ENCODE results near the gene SH3D19. TPM values are rescaled to one million over a fixed set of nuclear protein-coding genes. Genes with fewer than 3 reads are reported as not detected.

The SH3D19 gene
- total and polyA plus RNA-seq, 12 donors, result 32.4 to 175 (median 116) TPM

- H3K27me3 ChIP-seq, result no peaks in the 10 kb centered on the region
- H3K4me1 ChIP-seq, result peaks cover 0 to 57% (median 34%) of the 10 kb centered on the region in 9 donors
- WGBS, 2 donors, result 91 to 94% methylated on average over 5 of the region's 5 CpGs
- ATAC-seq (peak in 5 of 8 donors; percentile 14 to 20 (median 15)), DNase-seq (no peak)
- H3K27ac ChIP-seq, result peak overlapping the region in 4 of 10 donors; percentile 43 to 84 (median 66)
- intact Hi-C loops (cut with DNase I), result no loop called here
- no peak for TF ChIP-seq CTCF (IDR thresholded peaks at IDR 0.05)
- H3K4me3 ChIP-seq, result no peak overlapping the region
- H3K36me3 ChIP-seq, result peaks cover 0 to 7% (median 0%) of the 10 kb centered on the region in 9 donors
- H3K9me3 ChIP-seq, result peaks cover 0 to 10% (median 0%) of the 10 kb centered on the region in 11 donors
Measured at GRCh38 chr4:151294833-151295496, 30.4 kb downstream of the SH3D19 start.

GRCh38 chr4:151292038-151292437, 33.4 kb downstream of the SH3D19 start:
- no peaks in the 10 kb centered on the region for H3K27me3 ChIP-seq
- peaks cover 0 to 57% (median 27%) of the 10 kb centered on the region in 9 donors for H3K4me1 ChIP-seq
- peaks cover 0 to 8% (median 0%) of the 10 kb centered on the region in 9 donors for H3K36me3 ChIP-seq
- peaks cover 0 to 10% (median 0%) of the 10 kb centered on the region in 11 donors for H3K9me3 ChIP-seq
- 94 to 100% methylated on average over 2 of the region's 2 CpGs for WGBS, 2 donors
- H3K27ac ChIP-seq, result no peak overlapping the region
- no peak for TF ChIP-seq CTCF (IDR thresholded peaks at IDR 0.05)
- H3K4me3 ChIP-seq, result no peak overlapping the region
- ATAC-seq (peak in 1 of 8 donors; percentile 10), DNase-seq (no peak)
- intact Hi-C loops (cut with DNase I), result no loop called here

- Histone ChIP-seq H3K9me3 (peaks cover 0 to 10% (median 0%) of the 10 kb centered on the region in 11 donors), H3K4me3 (no peak overlapping the region), H3K27me3 (no peaks in the 10 kb centered on the region), H3K27ac (peak overlapping the region in 1 of 10 donors; percentile 8), H3K36me3 (peaks cover 0 to 8% (median 0%) of the 10 kb centered on the region in 9 donors), H3K4me1 (peaks cover 0 to 51% (median 22%) of the 10 kb centered on the region in 9 donors)
- no peak for ATAC-seq
- 43 to 65% methylated on average over 1 of the region's 1 CpG for WGBS, 2 donors
- DNase-seq, result no peak
- intact Hi-C loops (cut with DNase I), result no loop called here
- no peak for TF ChIP-seq CTCF (IDR thresholded peaks at IDR 0.05)
Measured at GRCh38 chr4:151291485-151291884, 33.9 kb downstream of the SH3D19 start.

- WGBS, 2 donors, result 85 to 88% methylated on average over 7 of the region's 7 CpGs
- intact Hi-C loops (cut with DNase I), result loop anchor here in 1 of 10 donors (10.0 kb wide), 1 partner anchor 67 kb away; no protein-coding TSS in a partner anchor
Measured at GRCh38 chr4:151287409-151287808, 38.0 kb downstream of the SH3D19 start.

More at GRCh38 chr4:151287409-151287808, 38.0 kb downstream of the SH3D19 start:
- ATAC-seq (no peak), DNase-seq (no peak)
- TF ChIP-seq CTCF (IDR thresholded peaks at IDR 0.05), result no peak
- Histone ChIP-seq H3K4me3 (no peak overlapping the region), H3K36me3 (peaks cover 0 to 8% (median 0%) of the 10 kb centered on the region in 9 donors), H3K4me1 (peaks cover 0 to 45% (median 25%) of the 10 kb centered on the region in 9 donors), H3K27ac (peak overlapping the region in 2 of 10 donors; percentile 20 to 32), H3K27me3 (no peaks in the 10 kb centered on the region), H3K9me3 (peaks cover 0 to 28% (median 7%) of the 10 kb centered on the region in 11 donors)

All from heart right ventricle (tissue), 16 donors.